ENCODE results near the gene CCNK. TPM values are rescaled to one million over a fixed set of nuclear protein-coding genes. Genes with fewer than 3 reads are reported as not detected.

CCNK gene
- total RNA-seq, 1 experiment from 2014 or later: 104 TPM

GRCh38 chr14:99503848-99504453 lies 22.7 kb downstream of the CCNK start:
- Histone ChIP-seq H3K27me3 (replicated peaks; ENCODE audit: control insufficient read depth, insufficient read depth, low read length) (no peaks in the 10 kb centered on the region), H3K4me1 (no peaks in the 10 kb centered on the region), H3K9me3 (no peaks in the 10 kb centered on the region), H3K4me3 (ENCODE audit: low read depth, low read length) (no peak overlapping the region), H3K36me3 (ENCODE audit: control insufficient read depth, insufficient read depth, low read length) (peaks cover 10% of the 10 kb centered on the region)
- CTCF ChIA-PET: no interaction called here
- Mint-ChIP-seq H3K27me3 (ENCODE audit: insufficient read depth, unreplicated experiment) (no peaks in the 10 kb centered on the region), H3K4me3 (ENCODE audit: unreplicated experiment) (no peak overlapping the region), H3K27ac (ENCODE audit: unreplicated experiment) (no peak overlapping the region), H3K9me3 (ENCODE audit: unreplicated experiment) (no peaks in the 10 kb centered on the region), H3K36me3 (ENCODE audit: insufficient read depth, unreplicated experiment) (peaks cover 82% of the 10 kb centered on the region), H3K4me1 (ENCODE audit: low read depth, unreplicated experiment) (no peaks in the 10 kb centered on the region)
- intact Hi-C loops (cut with micrococcal nuclease; ENCODE audit: unreplicated experiment): no loop called here
- no TSS peak for BruUV-seq (replicated peaks)
- POLR2A ChIA-PET: no interaction called here
- no peak for TF ChIP-seq CTCF (IDR thresholded peaks at IDR 0.05; ENCODE audit: insufficient read depth in 1 of 2, low read depth in 1 of 2, low read length in 1 of 2, severe bottlenecking in 1 of 2, unreplicated experiment in 1 of 2)
- DNase-seq: no peak

- DNase-seq: no peak
- ChIA-PET POLR2A (interaction anchor here (1.0 kb wide), 1 partner anchor 24 kb away, joined by 4 read pairs; the partner anchor contains the start of genes CCNK and SETD3), CTCF (no interaction called here)
- Histone ChIP-seq H3K4me1 (no peaks in the 10 kb centered on the region), H3K36me3 (ENCODE audit: control insufficient read depth, insufficient read depth, low read length) (peaks cover 12% of the 10 kb centered on the region), H3K4me3 (ENCODE audit: low read depth, low read length) (no peak overlapping the region), H3K9me3 (no peaks in the 10 kb centered on the region), H3K27me3 (replicated peaks; ENCODE audit: control insufficient read depth, insufficient read depth, low read length) (no peaks in the 10 kb centered on the region)
- peaks cover 92% of the 10 kb centered on the region for H3K36me3 Mint-ChIP-seq (ENCODE audit: insufficient read depth, unreplicated experiment)
- H3K9me3 Mint-ChIP-seq (ENCODE audit: unreplicated experiment): no peaks in the 10 kb centered on the region
- no peak overlapping the region for H3K27ac Mint-ChIP-seq (ENCODE audit: unreplicated experiment)
- H3K4me1 Mint-ChIP-seq (ENCODE audit: low read depth, unreplicated experiment): no peaks in the 10 kb centered on the region
- intact Hi-C loops (cut with micrococcal nuclease; ENCODE audit: unreplicated experiment): no loop called here
- no peak overlapping the region for H3K4me3 Mint-ChIP-seq (ENCODE audit: unreplicated experiment)
- no peak for TF ChIP-seq CTCF (IDR thresholded peaks at IDR 0.05; ENCODE audit: insufficient read depth in 1 of 2, low read depth in 1 of 2, low read length in 1 of 2, severe bottlenecking in 1 of 2, unreplicated experiment in 1 of 2)
- BruUV-seq (replicated peaks): no TSS peak
- no peaks in the 10 kb centered on the region for H3K27me3 Mint-ChIP-seq (ENCODE audit: insufficient read depth, unreplicated experiment)
Measured at GRCh38 chr14:99505089-99505488, 23.9 kb downstream of the CCNK start.

- POLR2A ChIA-PET: no interaction called here
- intact Hi-C loops (cut with micrococcal nuclease; ENCODE audit: unreplicated experiment): no loop called here
- no peak overlapping the region for H3K4me3 ChIP-seq (ENCODE audit: low read depth, low read length)
- Mint-ChIP-seq H3K36me3 (ENCODE audit: insufficient read depth, unreplicated experiment) (peaks cover 81% of the 10 kb centered on the region), H3K27ac (ENCODE audit: unreplicated experiment) (no peak overlapping the region), H3K4me1 (ENCODE audit: low read depth, unreplicated experiment) (no peaks in the 10 kb centered on the region), H3K9me3 (ENCODE audit: unreplicated experiment) (no peaks in the 10 kb centered on the region), H3K4me3 (ENCODE audit: unreplicated experiment) (no peak overlapping the region), H3K27me3 (ENCODE audit: insufficient read depth, unreplicated experiment) (no peaks in the 10 kb centered on the region)
- peaks cover 12% of the 10 kb centered on the region for H3K36me3 ChIP-seq (ENCODE audit: control insufficient read depth, insufficient read depth, low read length)
- H3K27me3 ChIP-seq (replicated peaks; ENCODE audit: control insufficient read depth, insufficient read depth, low read length): no peaks in the 10 kb centered on the region
- H3K9me3 ChIP-seq: no peaks in the 10 kb centered on the region
- no peaks in the 10 kb centered on the region for H3K4me1 ChIP-seq
- no TSS peak for BruUV-seq (replicated peaks)
- DNase-seq: no peak
- TF ChIP-seq CTCF (IDR thresholded peaks at IDR 0.05; ENCODE audit: insufficient read depth in 1 of 2, low read depth in 1 of 2, low read length in 1 of 2, severe bottlenecking in 1 of 2, unreplicated experiment in 1 of 2): no peak
- CTCF ChIA-PET: no interaction called here
Measured at GRCh38 chr14:99506276-99506675, 25.1 kb downstream of the CCNK start.

All from Caco-2 (cell line).